Sigmoid colon (tissue), 4 donors: ENCODE measurements around the gene TSPAN9.

Experiments used
- EP300 ChIP-seq, 4 donors: sonication (generic); formaldehyde crosslinking; IDR thresholded peaks; one replicate each; pipeline ENCODE4 v1.6.1; 2017; ENCODE audit warnings: antibody characterized with exemption in 4 of 4
- POLR2A ChIP-seq, 2 donors: fragments of 450-650 bp; IDR thresholded peaks; one replicate each; pipeline ENCODE4 v1.6.1; 2016; ENCODE audit warnings: antibody characterized with exemption in 2 of 2, mild to moderate bottlenecking in 2 of 2, moderate library complexity in 2 of 2
- POLR2AphosphoS5 ChIP-seq, 4 donors: sonication (generic); formaldehyde crosslinking; IDR thresholded peaks; one replicate each; pipeline ENCODE4 v1.6.1; 2017; ENCODE audit warnings: antibody characterized with exemption in 4 of 4
- TF ChIP-seq, protein P1 (sequence below), 4 experiments: fragments of 450-650 bp in 3 of 4; fragments of 200-600 bp in 1 of 4; IDR thresholded peaks; one replicate each; pipeline ENCODE4 v1.5.1; 2016 to 2019; ENCODE audit warnings: antibody characterized with exemption in 4 of 4, mild to moderate bottlenecking in 3 of 4, moderate library complexity in 2 of 4

DNA sequence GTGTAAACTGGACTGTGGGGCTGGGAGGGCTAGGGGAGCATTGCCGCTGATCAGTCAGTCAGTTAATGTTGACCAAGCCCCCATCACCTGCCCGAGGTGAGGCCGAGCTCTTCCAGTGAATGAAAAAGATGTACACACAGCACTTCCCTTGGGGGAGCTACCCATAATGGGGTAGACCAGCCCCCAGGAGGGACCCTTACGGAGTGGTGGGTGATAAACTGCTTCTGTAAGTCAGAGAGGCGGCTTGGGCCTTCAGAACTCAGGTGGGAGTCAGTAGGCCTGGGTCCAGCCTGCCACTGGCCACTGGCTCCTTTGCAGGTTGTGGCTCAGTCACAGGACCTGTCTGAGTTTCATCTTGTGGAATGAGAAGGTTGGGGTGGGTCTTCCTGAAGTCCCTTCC is 43.5 kb downstream of the TSPAN9 start:
- TF ChIP-seq POLR2A (IDR thresholded peaks at IDR 0.05) (no peak), POLR2AphosphoS5 (IDR thresholded peaks at IDR 0.05) (no peak), EP300 (IDR thresholded peaks at IDR 0.05) (no peak)
- TF ChIP-seq, protein P1, sequence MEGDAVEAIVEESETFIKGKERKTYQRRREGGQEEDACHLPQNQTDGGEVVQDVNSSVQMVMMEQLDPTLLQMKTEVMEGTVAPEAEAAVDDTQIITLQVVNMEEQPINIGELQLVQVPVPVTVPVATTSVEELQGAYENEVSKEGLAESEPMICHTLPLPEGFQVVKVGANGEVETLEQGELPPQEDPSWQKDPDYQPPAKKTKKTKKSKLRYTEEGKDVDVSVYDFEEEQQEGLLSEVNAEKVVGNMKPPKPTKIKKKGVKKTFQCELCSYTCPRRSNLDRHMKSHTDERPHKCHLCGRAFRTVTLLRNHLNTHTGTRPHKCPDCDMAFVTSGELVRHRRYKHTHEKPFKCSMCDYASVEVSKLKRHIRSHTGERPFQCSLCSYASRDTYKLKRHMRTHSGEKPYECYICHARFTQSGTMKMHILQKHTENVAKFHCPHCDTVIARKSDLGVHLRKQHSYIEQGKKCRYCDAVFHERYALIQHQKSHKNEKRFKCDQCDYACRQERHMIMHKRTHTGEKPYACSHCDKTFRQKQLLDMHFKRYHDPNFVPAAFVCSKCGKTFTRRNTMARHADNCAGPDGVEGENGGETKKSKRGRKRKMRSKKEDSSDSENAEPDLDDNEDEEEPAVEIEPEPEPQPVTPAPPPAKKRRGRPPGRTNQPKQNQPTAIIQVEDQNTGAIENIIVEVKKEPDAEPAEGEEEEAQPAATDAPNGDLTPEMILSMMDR (IDR thresholded peaks at IDR 0.05): no peak
